Stimulated activated CD4-positive, alpha-beta T cell treated with anti-CD3 and anti-CD28 coated beads, Interleukin-1b, Interleukin-23, amount 100 ng/mL, for 24 hours (primary cell): ENCODE data around the gene CALB2.
"Not testable (repeated sequence)": the region's sequence is repeated elsewhere in the genome, so short reads cannot be mapped to it uniquely, and the experiment has no call there.

ENCODE experiments used
- DNase-seq, 4 experiments: peaks; one replicate each; pipeline ENCODE4 v3.0.0-alpha.2; 2020; ENCODE audit warnings: low read depth in 4 of 4, low spot score in 1 of 4

CALB2 gene

DNA sequence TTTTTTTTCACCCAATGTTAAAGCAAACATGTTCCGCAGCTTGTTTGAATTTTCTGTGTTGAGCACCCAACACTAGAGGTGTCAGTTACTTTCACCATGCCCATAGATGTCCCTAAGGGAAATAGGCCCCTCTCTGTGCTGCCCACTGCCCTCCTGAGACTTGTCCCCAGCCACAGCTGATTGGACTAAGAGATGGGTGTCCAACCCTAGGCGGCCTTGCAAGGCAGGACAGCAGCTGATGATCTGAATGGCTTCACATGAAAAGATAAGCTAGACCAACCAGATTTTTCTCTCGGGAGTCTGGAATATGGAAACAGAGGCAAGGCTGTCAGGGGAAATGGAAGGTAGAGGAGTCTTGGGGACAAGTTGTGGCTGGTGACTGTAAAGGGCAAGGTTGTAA, 6.1 kb upstream of the CALB2 start:
- DNase-seq, result no peak

DNA sequence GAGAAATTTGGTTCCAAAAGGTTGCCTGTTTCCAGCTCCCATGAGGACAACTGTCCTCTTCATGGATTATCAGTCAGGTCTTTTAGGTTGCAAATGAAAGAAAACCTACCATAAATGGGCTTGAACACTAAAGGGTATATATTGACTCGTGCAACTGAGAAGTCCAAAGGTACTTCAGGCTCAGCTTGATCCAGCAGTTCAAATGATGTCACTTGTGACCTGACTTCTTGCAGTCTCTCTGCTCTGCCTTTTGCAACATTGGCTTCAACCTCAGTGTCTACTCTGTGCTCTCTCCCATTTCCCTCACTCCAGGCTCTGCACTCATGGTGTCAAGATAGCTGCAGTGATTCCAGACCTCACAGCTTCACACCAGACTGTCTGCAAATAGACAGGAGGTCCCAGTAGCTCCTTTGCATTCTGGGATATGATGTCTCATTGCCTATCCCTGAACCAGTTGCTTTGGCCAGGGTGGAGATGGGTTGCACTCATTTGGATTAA, 5.5 kb upstream of the CALB2 start:
- no peak for DNase-seq

DNA sequence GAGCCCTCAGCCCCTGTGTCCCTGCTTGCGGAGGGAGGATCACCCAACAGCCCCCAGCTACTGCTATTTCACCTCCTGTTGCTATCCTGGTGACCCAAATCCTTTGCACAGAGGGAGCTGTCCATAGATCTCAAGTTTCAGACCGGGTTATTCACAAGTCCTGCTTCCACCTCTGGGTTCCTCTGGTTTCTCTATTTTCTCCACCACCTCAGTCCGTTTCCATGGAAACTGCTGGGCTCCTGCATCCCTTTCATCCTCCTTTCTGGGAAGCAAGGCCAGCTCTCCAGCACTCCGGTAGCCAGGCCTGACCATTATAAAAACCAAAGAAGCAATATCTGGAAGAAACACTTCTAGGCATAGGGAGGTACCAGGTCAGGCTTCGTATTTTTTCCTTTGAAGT, 4.8 kb upstream of the CALB2 start:
- DNase-seq, result no peak

DNA sequence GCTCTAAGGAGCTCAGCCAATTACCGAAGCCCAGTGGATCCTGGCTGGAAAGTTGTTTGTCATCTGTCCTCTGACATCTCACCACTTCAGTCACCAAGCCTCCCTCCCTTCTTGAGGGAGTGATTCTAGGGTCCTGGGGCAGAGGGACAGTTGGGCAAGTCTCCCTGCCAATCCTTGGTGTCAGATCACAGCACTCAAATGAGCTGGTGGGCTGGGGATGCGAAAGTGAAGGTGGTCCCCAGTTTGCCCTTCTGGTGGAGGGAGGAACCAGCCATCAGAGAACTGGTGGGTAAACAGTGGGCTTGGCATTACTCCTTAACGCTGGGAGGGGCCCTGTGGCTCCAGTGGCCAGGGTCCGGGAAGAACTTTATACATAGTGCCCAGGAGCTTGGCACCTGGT, 4.4 kb upstream of the CALB2 start:
- DNase-seq, result no peak

DNA sequence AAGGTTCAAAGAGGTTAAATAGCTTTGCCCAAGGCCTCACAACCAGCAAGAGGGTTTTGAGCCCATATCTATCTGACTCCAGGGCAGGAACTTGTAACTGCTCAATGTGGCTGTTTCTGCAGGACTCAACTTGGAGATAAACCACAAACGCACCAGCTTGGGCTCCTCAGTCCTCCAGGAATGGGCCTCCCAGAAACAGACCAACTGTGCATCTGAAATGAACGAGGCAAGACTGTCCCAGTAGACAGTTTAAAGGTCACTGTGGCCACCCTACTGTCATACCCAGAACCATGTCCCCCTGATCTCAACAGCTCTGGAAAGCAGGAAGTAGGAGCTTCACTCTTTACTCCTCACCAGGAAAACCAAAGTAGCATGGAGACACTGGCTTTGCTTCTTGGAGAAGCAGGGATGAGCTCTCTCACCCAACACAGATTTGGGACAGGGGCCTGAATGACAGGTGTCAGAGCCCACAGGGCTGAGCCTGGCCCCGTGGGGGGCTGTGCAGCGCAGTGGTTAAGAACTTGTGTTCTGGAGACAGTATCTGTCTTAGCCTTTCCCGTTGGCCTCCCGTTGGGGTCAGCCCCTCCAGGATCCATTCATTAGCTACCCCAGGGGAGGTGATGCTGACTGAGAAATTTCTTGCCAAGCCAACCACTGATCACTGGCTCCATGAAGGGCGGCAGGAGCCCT, 2.3 kb upstream of the CALB2 start:
- DNase-seq, result no peak

DNA sequence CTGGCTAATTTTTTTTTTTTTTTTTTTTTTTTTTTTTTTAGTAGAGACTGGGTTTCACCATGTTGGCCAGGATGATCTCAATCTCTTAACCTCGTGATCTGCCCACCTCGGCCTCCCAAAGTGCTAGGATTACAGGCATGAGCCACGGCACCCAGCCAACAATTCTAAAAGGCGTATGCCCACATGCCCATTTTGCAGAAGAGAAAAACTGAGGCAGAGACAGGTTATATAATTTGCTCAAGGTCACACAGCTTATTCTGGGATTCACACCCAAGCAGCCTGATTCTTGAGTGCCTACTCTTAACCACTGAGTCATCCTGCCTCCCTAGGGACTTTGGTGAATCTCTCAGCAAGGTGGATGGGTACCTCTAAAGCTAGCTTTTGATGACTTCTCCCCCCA, 1.6 kb upstream of the CALB2 start:
- not testable (repeated sequence) for DNase-seq

DNA sequence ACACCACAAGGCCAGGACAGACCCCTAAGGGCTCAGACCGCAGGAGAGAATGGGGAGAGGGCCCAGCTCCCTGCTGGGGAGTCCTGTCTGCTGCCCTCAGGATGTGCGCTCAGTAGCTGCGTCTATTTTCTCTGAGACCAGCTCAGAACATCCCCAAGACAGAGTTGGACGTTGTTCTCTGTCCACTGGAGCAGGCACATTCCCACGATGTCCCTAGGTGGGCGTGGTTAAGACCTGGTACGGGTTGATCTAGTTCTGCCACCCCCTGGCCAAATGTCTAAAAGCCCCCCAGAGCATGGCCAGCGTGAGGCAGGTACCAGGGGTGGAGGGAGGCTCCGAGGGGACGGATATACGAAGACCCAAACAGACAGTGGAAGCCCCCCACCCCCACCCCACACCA, 842 bp upstream of the CALB2 start:
- no peak for DNase-seq

DNA sequence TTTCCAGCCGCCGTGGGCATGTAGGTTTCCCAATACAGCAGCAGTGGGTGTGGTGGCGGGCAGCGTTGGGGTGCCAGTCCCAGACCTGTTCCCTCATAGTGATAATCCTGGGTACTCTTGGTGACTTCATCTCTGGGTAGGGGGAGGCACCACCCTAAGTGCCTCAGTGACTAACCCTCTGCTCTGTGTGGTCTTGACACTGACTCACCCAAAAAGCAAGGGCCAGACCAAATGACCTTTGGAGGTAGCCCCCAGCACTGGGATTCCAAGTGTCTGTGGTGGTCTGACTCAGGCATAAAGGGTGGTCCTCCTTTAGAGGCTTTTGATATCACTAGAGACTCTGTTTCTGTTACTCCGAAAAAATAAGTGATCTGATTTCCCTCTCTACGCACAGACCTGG, 908 bp downstream of the CALB2 start:
- no peak for DNase-seq

DNA sequence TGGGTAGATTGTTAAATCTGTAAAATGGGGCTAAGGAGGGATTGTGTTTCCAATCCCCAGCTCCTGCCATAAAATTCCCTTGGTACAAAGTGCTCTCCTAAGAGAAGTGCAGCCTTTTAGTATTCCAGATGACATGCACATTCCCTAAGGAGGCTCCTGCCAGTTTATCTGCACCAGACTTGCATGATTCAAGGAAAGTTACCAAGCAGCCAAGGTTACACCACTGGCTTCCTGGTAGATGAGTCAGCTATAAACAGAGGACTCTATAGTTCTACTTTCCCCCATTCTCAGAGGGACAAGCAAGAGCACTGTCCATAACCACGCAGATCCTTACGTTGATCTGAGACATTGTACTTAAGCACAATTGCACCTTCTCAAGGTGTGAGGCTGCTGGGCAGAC, 1.9 kb downstream of the CALB2 start:
- no peak for DNase-seq

DNA sequence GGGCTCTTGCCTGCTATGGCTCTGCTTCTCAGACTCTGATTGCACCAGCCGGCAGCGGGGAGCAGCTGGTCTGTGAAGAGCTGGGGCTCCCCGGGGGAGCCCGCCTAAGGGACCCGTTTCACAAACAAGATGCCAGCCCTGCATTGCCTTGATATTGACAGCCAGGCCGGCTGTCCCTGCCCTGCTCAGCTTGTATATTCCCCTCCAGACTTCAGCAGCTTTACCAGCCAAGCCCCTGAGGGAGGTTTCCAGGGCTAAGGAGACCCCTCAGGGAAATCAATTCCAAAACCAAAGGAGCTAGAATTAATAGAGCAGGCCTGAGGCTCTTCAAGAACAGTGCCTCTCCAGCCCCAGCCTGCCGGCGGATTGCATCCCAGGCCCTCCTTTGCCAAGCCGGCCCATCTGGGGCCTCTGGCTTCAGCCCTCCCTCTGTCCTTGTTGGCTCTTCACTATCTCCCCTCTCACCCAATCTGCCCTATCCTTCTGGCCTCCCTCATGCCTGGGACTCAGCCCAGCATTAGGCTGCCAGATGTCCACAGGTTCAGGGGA, 5.7 kb downstream of the CALB2 start:
- DNase-seq, result no peak

DNA sequence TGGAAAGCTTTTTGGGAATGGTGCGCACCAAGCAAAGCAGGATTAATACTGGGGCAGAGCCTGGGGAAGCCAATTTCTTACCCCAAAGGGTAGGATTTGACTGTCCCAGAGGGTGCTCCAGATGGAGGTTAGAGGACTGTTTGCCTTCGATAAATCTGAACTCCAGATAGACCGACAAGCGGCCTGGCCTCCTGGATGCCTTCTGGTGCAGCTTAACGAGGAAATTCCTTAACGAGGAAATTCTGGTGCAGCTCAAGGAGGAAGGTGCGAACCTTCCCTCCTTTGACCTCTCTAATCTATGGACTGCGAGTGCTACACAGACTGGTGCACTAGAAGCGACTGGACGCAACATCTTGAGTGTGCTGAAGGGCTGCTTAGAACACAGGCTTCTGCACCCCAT, 6.5 kb downstream of the CALB2 start:
- no peak for DNase-seq

DNA sequence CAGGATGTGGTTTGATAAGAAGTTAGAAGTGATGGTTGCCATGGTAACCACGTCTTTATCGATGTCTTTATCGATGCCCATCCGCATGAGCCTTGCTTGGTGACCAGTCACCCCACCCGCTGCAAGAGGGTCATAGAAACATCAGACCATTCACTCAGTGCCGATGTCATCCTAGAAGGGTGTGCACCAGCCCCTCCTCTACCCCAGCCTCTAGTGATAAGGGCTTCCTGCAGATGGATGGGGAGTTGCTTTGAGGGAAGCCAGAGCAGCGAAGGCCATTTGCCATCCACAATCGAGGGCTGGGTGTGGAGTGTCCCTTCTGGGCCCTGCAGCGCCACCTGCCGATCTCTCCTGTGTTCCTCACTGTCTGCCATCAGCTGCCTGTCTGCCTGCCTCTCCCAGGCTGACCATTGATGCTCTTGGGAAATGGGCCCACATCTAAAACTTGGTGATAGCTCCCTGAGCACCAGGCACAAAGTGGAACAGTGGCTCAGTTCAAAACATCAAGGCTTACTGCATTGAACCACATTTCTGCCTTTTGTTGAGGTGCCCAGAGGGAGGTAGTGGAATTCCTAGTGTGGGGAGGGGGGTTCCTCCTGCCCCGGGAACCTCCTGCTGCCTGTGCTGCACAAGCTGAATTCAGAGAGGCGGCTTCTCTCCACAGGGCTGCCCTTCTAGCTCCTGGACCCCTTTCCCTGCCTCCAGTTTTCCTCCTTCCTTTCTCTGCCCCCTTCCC, 8.9 kb downstream of the CALB2 start:
- peak in 2 of 4 experiments; percentile 4 to 22 for DNase-seq

DNA sequence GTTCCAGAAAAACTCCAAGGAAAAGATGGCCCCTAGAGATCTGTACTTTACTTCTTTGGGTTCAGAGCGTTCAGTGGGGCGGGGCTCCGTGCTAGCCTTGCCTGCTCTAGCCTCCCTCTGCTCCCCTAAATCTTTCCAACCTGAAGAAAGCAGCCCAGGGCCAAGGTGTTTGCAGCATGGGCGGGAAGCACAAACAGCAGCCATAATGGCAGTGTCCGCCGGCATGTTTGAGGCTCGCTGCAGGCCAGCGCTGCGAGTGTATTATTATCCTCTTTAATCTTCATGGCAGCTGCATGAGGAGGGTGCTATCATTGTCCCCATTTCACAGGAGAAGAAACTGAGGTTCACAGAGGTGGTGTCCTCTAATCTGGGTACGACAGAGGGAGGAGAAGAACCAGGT, 10.4 kb downstream of the CALB2 start:
- no peak for DNase-seq

DNA sequence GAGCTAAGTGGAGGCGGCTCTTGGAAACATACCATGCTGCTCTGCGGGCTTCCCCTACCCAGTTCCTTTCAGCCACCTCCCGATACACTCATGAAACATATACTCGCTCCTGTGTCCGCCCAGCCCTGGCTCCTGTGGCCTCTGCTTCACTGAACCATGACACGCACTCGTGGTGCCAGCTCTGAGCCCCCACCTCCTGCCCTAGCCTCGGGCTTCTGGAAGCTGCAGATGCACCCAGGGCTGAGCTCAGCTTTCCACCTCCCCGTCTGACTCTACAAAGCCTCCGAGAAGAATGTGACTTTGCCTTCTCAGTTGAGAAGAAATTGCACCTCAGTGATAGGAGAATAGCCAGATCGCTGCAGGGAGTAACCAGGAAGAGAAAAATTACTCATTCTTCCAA, 11.0 kb downstream of the CALB2 start:
- DNase-seq, result no peak

DNA sequence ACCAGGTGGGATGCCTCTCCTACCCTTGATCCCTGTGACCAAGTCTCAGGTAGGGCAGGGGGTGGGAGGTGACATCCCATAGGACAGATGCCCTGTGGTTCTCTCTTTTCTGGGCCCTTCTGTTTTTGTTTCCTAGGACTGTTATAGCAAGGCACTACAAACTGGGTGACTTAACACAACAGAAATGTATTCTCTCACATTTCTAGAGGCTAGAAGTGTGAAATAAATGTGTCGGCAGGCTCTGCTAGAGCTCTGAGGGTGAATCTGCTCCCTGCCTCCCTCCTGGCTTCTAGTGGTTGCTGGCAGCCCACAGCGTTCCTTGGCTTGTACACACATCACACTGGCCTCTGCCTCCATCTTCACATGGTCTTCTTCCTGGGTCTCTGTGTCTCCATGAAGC, 12.7 kb downstream of the CALB2 start:
- no peak for DNase-seq

DNA sequence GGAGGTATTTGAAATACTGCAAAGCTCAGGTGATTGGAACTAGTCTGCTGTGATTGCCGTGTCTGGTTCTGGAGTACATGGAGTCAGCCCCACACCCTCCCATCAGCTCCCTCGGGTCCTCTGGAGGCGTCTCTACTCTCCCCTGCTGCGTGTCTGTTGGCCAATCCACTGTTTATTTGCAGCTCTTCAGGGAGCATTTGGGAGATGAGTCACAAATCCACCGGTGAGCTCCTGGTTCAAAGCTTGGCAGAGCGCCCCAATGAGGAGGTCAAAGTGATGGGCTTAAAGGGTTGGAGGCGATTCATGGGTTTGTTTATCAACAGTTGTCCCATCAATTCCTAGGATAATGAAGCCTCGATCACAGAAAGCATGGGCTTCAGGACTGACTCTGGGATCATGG, 14.6 kb downstream of the CALB2 start:
- DNase-seq, result no peak

DNA sequence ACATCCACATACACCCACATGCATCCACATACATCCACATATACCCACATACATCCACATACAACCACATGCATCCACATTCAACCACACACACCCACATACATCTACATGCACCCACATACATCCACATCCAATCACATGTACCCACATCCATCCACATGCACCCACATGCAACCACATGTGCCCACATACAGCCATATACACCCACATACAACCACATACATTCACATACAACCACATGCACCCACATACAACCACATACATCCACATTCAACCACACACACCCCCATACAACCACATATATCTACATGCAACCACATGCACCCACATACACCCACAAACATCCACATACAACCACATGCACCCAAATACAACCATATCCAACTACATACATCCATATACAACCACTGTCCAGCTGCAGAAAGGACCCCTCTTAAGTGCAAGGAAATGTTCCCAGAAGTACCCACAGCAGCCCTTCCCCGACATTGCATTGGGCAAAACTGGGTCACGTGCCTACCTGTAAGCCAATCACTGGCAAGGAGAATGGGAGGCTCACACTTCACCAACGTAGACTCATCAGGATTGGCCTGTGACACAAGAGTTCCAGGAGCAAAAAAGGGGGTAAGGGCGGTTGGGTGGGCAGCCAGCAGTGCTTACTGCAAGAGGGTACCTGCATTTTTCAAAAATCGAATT, 18.1 kb downstream of the CALB2 start:
- no peak for DNase-seq

DNA sequence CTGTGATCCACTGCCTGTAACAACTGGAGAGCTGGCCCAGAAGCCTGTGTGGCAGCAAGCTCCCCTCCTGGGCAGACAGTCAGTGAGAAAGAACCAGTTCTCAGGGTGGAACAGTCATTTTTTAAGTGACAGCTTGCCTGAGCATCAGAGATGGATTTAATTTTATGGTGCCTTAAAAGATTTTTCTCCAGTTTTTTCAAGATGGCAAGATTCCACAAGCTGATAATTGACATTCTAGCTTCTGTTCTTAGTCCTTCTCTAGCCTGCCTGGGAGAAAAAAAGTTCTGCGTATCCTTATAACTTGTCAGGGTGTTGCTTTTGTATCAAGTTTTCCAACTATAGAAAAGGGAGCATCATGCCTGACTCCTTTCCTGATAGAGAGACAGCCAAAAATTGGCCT, 21.2 kb downstream of the CALB2 start:
- no peak for DNase-seq

DNA sequence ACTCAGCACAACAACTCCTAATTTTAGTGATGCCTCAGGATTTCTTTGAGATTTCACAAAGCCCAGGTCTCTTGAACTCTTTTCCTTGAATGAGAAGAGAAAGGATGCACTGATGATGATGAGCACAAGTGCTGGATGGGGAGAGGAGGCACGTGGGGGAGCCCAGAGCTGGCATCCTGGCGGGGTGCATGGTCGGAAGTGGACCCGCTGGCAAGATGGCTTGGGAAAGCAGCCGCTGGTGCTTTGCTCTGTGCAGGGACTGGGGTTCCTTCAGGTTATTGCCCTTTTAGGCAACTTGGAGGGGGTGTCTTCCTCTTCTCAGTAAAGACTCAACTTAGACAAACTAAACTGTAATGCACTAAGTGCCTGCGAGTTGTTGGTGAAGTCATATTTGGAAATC, 22.3 kb downstream of the CALB2 start:
- no peak for DNase-seq

DNA sequence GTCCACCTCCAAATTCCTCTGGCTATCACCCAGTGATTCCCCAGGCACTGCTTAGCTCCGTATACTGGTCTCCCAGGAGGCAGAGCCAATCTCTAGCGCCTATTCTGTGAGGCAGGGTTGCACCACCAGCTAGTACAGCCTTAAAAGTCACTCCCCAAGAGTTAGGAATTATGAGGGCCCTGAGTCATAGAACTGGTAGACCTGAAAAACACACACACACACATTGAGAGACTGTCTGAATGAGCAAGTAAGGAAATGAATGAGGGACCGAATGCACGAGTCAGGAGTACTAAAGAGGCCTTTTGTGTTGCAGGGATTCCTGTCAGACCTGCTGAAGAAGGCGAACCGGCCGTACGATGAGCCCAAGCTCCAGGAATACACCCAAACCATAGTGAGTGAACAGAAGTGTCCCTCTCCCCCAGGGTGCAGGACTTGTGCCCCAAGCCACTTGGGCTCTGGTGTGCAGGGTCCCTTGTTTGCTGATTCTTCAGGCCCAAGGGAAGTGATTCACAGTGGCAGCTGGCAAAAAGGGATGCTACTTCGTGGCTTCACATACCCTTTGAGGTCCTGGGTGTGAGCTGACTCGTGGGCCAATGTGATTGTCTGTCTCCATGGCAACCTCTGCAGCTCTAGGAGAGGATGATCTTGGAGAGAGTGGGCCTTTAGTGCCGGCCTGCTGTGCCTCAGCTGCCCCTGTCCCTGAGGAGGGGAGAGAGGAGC, 24.7 kb downstream of the CALB2 start:
- DNase-seq, result no peak

DNA sequence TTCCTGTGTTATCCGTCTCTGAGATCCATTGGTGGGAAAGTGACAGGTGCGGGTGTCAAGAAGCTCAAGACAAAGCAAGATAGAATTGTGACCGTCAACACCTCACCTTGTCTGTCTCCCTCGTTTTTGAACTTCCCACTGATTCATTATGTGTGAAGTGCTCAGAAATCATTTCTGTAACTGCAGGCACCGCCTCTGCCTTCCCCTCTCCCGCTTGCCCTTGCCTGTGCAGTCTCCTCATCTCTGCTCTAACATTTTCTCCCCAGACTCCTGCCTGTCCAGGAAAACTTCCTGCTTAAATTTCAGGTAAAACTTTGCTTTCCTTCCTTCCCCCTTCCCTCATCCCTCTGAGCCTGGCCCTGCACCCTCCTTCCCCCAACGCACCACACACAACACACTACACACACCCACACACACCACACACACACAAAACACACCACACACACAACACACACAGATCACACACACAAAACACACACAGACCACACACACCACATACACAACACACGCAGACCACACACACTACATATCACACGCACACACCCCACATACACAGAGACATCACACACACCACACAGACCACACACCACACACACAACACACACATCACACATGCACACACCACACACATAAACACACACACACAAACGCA, 25.7 kb downstream of the CALB2 start:
- no peak for DNase-seq
